Measurements from ENCODE around the gene FFAR4.
A peak's percentile ranks its signal among the peaks of the same experiment; 100 is the strongest.

The FFAR4 gene

DNA sequence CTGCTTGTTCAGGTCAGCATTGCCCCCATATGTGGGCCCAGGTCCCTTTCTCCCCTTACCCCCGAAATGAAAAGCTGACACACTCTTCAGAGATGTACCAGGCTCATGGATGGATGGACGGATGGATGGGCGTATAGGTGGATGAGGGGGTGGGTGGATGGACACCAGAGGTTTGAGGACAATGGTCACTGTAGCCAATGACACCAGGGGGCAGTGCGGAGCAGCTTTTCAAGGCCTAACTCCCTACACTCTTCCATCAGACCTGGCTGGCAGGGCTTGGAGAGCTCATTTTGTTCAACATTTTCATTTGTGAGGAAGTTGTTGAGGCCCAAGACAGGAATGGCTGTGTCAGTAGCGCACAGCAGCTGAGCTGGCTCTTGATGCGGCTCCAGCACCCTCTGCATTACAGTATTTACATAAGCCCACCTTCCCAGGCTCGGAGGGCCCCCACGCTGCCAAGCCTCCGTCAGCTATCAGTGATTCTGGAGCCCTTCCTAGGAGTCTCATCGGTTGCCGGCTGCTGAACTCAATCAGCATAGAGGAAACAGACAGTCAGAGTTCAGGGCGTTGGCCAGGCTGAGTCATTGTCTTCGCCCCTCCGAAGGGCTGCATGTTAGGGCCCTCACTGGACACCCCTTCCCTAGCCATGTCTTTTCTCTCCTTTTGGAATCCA is 11.6 kb upstream of the FFAR4 start:
- TF ChIP-seq POLR2A (IDR thresholded peaks at IDR 0.05; ENCODE audit: low read length) (no peak), GATA1 (IDR thresholded peaks at IDR 0.05; ENCODE audit: low read depth, low read length) (no peak)
- DNase-seq: peak; percentile 65 to 74

DNA sequence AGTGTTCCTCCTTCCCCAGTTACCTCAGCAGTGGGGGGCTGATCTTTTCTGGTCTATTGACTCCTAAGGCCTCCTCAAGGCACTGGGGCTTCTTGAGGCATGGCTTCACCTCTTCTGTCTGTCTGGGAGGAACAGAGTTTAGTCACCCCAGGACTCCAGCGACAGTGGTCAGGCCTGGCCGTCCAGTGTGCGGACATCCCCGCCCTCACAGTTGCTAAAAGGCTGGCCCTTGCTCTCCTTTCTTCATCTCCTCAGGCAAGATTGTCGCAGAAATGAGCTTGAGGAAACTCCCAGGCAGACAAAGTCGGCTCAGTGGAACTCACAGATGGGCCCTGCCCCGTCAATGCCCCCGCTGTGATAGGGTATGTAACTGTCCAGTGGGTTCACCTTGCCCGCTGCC is 7.0 kb upstream of the FFAR4 start:
- no peak for DNase-seq
- TF ChIP-seq POLR2A (IDR thresholded peaks at IDR 0.05; ENCODE audit: low read length) (no peak), GATA1 (IDR thresholded peaks at IDR 0.05; ENCODE audit: low read depth, low read length) (no peak)

DNA sequence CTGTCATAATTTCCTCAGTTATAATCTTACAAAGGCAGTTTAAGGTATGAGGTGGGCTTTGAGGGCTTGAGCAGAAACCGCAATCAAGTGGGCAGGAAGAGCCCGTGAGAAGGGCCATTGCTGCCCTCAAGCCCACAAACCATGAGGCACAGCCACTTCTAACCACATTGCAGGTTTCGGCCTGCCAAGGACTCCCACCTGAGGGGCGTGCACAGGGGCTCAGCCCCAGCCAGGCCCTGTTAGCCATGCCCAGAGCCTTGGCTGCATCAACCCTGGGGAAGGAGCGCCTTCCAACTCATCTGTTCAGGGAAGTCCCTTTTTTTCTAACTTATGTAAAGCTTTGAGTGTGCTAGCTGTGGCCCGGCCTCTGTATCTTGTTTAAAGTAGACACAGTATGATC is 5.9 kb upstream of the FFAR4 start:
- no peak for DNase-seq
- TF ChIP-seq POLR2A (IDR thresholded peaks at IDR 0.05; ENCODE audit: low read length): no peak
- no peak for TF ChIP-seq GATA1 (IDR thresholded peaks at IDR 0.05; ENCODE audit: low read depth, low read length)

DNA sequence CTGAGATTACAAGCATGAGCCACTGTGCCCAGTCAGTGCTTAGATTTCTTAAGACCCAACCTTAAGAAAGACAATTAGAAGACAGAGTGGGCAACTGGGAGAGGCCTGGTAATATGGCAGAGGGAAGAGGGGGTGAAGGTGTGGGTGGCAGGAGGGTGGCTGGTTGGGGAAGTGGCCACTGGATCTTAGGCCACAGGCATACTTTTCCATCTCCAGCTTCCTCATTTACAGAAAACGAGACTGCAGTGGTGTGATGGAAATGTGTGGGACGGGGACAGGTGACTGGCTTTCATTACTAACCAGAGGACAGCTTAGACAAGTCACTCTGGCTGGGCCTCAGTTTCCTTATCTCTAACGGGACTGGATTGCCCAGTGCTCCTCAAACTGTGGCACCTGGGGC is 1.0 kb upstream of the FFAR4 start:
- TF ChIP-seq GATA1 (IDR thresholded peaks at IDR 0.05; ENCODE audit: low read depth, low read length): no peak
- TF ChIP-seq POLR2A (IDR thresholded peaks at IDR 0.05; ENCODE audit: low read length): no peak
- no peak for DNase-seq

DNA sequence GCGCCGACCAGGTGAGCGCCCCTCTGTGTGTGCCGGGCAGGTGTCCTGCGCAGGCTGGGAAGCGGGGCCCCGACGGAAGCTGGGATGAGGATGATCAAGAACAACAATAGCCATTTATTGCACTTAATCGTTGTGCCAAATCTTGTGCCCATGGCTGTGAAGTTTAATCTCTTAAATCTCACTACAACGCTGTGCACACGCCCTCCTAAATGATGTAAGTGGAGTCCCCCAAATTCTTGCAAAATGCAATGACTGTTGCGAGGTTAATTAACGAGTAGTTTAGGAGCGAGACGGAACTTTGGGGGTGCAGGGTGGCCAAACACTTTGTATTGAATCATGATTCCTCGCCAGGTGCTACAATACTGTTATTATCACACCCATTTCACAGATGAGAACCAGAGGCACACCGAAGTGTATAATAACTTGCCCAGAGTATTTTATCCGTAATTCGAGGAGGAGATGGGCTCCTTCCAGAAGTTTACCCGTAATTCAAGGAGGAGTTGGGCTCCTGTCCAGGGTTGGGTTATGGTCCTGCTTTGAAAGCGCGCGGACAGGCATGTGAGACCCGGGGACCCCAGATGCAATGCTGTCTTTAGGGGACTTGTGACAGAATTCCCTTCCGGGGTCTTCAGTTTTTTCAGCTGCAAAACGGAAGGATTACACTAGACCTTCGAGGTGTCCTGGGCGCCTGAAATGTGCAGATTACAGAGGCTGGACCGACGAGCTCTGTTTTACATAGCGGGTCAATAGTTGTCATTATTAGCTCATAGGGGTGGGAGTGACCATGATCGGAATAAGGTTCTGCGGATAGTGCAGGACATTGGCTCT is 1.0 kb downstream of the FFAR4 start:
- DNase-seq: no peak
- TF ChIP-seq POLR2A (IDR thresholded peaks at IDR 0.05; ENCODE audit: low read length) (no peak), GATA1 (IDR thresholded peaks at IDR 0.05; ENCODE audit: low read depth, low read length) (no peak)

DNA sequence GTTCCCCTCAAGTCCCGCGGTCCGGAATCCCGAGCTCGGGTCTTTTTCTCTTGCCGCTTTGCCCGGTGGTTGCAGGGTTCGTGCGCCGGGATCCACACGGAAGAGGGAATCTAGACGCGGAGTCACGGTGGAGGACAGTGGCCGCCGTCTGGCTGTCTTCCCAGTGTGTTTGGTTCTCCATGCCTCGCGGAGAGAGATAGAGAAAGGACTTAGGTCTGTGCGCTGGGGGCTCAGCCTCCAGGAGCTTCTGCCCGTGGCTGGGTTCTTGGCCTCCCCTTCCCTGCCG is 1.6 kb downstream of the FFAR4 start:
- no peak for TF ChIP-seq GATA1 (IDR thresholded peaks at IDR 0.05; ENCODE audit: low read depth, low read length)
- no peak for TF ChIP-seq POLR2A (IDR thresholded peaks at IDR 0.05; ENCODE audit: low read length)
- DNase-seq: no peak

DNA sequence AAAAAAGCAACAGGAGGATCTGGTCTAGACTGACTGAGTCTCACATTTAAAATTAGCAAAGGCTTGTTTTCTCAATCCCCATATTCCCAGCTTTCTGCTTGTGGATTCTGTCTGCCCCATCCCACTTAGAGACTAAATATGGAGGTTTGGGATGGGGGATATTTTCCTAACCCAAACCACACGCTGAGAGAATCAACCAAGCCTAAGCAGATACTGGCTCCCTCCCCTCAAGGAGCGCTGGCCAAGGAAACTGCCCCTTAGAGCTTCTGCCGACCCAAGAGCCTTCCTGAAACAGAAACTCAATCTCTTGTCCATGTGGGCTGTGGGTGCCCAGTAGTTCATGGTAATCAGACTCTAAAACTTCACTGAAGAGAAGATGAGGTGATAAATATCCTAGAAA is 3.9 kb downstream of the FFAR4 start:
- no peak for TF ChIP-seq GATA1 (IDR thresholded peaks at IDR 0.05; ENCODE audit: low read depth, low read length)
- no peak for TF ChIP-seq POLR2A (IDR thresholded peaks at IDR 0.05; ENCODE audit: low read length)
- no peak for DNase-seq

DNA sequence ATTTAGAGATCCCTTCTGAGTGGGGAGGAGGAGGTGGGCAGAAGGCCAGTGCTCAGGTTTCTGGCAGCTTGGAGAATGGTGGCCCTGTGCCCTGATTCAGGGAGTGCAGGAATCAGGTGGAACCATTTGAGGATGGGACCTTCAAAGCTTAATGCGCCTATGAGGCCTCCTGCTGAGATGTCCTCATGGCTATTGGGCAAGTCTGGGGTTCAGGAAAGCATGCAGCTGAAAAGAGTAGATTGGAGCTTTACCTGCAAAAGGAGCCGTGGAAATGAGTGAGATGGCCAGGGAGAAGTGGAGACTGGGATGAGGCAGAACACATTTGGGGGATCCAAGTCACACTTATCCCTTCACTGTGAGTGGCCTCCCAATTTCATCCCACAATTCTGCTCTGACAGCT is 6.1 kb downstream of the FFAR4 start:
- TF ChIP-seq GATA1 (IDR thresholded peaks at IDR 0.05; ENCODE audit: low read depth, low read length) (no peak), POLR2A (IDR thresholded peaks at IDR 0.05; ENCODE audit: low read length) (no peak)
- DNase-seq: no peak

DNA sequence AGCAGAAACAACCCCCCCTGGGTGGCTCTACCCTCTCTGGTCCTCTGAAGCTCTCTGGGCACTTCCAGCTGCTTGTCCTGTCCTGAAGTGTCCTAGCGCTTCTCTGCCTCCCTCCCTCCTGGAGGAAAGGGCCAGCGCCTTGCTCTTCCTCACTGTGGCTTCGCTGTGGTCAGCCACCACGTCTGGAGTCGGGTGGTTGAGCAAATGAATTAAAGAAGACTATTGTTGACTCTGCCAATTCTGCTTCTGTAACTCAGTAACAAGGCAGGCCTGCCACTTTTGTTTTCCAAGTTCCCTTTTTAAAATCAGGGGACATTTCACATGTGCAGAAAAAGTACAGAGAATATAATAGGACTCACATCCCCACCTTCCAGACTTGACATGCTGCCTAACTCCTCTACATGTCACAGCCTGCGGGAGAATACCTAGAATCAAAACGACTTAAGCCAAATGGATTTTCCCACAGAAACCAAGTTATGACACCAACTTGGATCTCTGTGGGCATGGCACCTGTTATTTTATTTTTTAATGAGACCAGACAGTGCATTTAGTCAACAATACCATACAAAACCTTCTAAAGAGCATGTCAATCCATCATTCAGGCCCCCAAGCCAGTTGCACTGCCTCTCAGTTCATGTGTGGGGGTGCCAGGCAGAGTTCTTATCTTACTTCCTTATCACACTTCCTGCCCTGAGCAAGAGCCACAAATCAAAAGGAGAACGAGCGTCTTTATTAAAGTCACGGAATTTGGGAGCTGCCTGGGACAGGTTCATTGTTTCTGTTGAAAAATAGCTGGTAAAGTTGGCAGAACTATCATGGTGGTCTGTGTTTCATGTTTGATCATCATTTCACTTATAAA is 6.8 kb downstream of the FFAR4 start:
- TF ChIP-seq GATA1 (IDR thresholded peaks at IDR 0.05; ENCODE audit: low read depth, low read length) (no peak), POLR2A (IDR thresholded peaks at IDR 0.05; ENCODE audit: low read length) (no peak)
- DNase-seq: no peak

DNA sequence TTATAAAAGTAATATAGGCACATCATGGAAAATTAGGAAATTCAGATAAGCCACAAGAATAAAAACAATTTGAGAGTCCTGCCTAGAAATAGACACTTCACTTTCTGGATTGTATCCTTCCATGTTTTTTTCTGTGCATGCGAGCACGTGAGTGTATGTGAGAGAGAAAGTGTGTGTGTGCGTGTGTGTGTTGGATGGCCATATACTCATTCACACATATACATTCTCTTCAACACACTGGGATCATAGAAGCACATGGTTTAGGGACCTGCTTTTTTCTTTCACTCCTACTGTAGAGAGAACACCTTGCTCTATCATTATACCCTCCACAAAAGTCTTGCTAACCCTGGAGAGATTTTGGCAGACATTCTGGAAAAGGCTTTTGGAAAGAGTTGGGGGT is 7.5 kb downstream of the FFAR4 start:
- no peak for DNase-seq
- no peak for TF ChIP-seq GATA1 (IDR thresholded peaks at IDR 0.05; ENCODE audit: low read depth, low read length)
- no peak for TF ChIP-seq POLR2A (IDR thresholded peaks at IDR 0.05; ENCODE audit: low read length)

DNA sequence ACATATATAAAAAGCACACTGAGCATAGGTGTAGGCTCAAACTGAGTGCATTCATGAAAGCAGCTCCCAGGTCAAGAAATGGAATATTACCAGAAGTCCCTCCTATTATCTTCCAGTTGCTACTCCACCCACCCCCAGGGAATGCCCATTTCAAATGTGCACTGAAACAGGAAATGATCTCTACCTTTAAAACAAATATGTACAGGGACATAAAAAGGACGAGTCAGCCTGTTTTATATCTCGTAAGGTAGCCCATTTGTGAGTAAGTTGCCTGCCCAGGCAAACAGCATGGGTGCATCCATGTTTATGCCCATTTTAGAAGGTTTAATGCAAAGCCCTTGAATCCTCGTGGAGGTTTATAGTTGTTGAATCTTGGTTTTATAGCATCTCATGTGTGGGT is 10.4 kb downstream of the FFAR4 start:
- DNase-seq: no peak

DNA sequence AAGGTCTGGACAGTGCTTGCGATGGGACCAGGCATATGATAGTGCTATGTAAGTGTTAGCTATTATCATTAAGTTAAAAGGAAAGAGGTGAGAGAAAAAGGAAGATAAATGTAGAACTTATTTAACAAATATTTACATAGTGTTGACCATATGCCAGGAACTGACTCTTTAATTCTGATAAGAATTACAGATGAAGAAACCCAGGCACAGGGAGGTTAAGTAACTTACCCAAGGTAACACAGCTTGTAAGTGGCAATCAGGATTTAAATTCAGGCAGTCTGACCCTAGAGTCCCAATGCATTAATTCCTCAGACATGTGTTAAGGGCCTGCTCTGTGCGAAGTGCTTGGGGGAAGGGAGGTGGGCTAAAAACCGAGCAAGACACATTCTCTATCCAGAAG is 11.1 kb downstream of the FFAR4 start:
- no peak for TF ChIP-seq GATA1 (IDR thresholded peaks at IDR 0.05; ENCODE audit: low read depth, low read length)
- no peak for TF ChIP-seq POLR2A (IDR thresholded peaks at IDR 0.05; ENCODE audit: low read length)
- no peak for DNase-seq

More for the DNA sequence above, 10.4 kb downstream of the FFAR4 start:
- TF ChIP-seq GATA1 (IDR thresholded peaks at IDR 0.05; ENCODE audit: low read depth, low read length): no peak
- no peak for TF ChIP-seq POLR2A (IDR thresholded peaks at IDR 0.05; ENCODE audit: low read length)

DNA sequence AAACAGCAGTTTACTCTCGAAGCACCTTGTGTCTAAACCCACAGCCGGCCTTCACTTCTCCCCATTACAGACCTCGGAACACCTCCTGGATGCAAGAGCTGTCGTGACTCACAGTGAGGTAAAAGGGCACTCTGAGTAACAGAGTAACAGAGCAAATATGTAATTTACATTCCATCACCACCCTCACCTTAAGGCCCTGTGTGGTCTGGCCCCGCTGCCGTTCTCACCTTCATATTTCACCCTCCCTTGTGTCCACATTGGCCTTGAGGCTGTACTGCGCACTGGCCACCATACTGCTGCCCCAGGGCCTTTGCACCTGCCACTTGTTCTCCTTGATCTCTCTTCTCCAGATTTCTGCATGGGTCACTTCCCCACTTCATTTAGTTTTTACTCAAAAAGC is 12.6 kb downstream of the FFAR4 start:
- DNase-seq: no peak
- TF ChIP-seq GATA1 (IDR thresholded peaks at IDR 0.05; ENCODE audit: low read depth, low read length): no peak
- no peak for TF ChIP-seq POLR2A (IDR thresholded peaks at IDR 0.05; ENCODE audit: low read length)

DNA sequence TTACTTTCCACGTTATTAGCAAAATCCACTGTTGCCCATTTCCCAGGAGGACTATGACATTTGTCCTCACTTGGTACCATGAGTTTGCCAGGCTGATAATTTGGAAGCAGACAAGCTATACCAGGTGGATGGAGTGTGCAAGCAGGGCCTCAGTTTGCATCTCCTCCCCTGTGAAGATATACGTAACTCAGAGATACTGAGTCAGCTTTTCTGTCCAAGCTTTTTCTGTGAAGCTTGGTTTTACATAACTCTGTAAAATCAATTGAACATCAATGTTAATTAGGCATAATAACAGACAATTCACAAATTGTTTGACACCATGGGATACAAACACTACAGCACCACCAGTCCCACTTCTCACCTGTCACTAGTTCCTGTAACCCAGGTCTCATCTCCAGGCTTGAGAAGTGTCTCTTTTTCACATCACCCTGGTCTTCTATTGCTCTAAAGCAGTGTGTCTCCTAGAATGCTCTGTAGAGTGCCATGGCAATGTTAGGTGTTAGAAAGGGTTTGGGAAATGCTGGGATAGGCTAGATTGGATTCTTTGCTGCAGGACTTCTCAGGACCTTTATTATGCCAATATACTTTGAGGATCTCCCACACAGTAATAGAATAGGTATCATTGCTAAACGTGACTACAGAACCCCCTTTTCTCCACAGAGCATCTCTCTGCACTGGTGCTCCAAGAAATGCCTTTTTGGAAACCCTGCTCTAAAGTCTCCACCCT is 13.7 kb downstream of the FFAR4 start:
- no peak for DNase-seq
- TF ChIP-seq GATA1 (IDR thresholded peaks at IDR 0.05; ENCODE audit: low read depth, low read length) (no peak), POLR2A (IDR thresholded peaks at IDR 0.05; ENCODE audit: low read length) (no peak)
